Body of pancreas (tissue), 4 donors: Measurements from ENCODE around the gene EXOC1. TPM values are rescaled to one million over a fixed set of nuclear protein-coding genes. Genes with fewer than 3 reads are reported as not detected.

Source experiments
- ATAC-seq: fragments of 150-250 bp; one replicate; pipeline ENCODE4 v1.9.1; 2016
- DNase-seq, 4 donors: peaks; one replicate each; pipeline ENCODE4 v3.0.0-alpha.2; 2019
- H3K27ac ChIP-seq, 4 donors: fragments of 200-600 bp; sonication (generic); 1 replicate in 3 of 4; 2 replicates in 1 of 4; pipeline versions ENCODE4 v1.5.1 to v1.6.1; 2016 to 2019; ENCODE audit warnings: mild to moderate bottlenecking in 1 of 4, mixed read lengths in 1 of 4, moderate library complexity in 1 of 4
- H3K27me3 ChIP-seq, 2 donors: fragments of 200-600 bp; sonication (generic); one replicate each; pipeline ENCODE4 v1.6.0; 2016; ENCODE audit warnings: mild to moderate bottlenecking in 1 of 2
- H3K36me3 ChIP-seq, 2 donors: fragments of 200-600 bp; sonication (generic); replicated peaks in 1 of 2; 2 replicates each; pipeline ENCODE4 v1.5.1; 2016; ENCODE audit warnings: low read depth in 2 of 2; ENCODE audit not compliant: insufficient read depth in 1 of 2
- H3K4me1 ChIP-seq: fragments of 200-600 bp; sonication (generic); one replicate; pipeline ENCODE4 v1.6.0; 2016
- H3K4me3 ChIP-seq, 2 donors: fragments of 200-600 bp; sonication (generic); 1 replicate in 1 of 2; 2 replicates in 1 of 2; pipeline ENCODE4 v1.5.1; 2016 to 2019
- H3K9me3 ChIP-seq, 3 donors: fragments of 200-600 bp; sonication (generic); 1 replicate in 2 of 3; 2 replicates in 1 of 3; pipeline ENCODE4 v1.5.1; 2016
- CTCF ChIP-seq, 7 experiments: fragments of 450-650 bp in 4 of 7; fragments of 200-600 bp in 3 of 7; sonication (generic) in 3 of 7; IDR thresholded peaks; one replicate each; pipeline ENCODE4 v1.5.1; 2016 to 2019; ENCODE audit warnings: antibody characterized with exemption in 7 of 7
- POLR2A ChIP-seq, 3 donors: fragments of 450-650 bp; IDR thresholded peaks; one replicate each; pipeline ENCODE4 v1.6.1; 2016; ENCODE audit warnings: antibody characterized with exemption in 3 of 3, mild to moderate bottlenecking in 2 of 3
- WGBS, 2 donors: methylation state at CpG; one replicate each; pipeline ENCODE4 v1.1.5; 2017; 5-methylcytosine and 5-hydroxymethylcytosine counted together
- intact Hi-C: fragments of 100-400 bp; cut with DNase I; formaldehyde crosslinking; loops from one replicate; pipeline ENCODE4 v1.15.1; 2023
- total RNA-seq, 2 donors: library from RNA; depleted of rRNA; stranded (reverse); fragments of >200 nt; gene quantifications; one replicate each; pipeline ENCODE4 v1.1.0, GENCODE V29; 2016

EXOC1 gene
- total RNA-seq, 2 donors from 2014 or later, result 16.9 to 37.9 TPM

DNA sequence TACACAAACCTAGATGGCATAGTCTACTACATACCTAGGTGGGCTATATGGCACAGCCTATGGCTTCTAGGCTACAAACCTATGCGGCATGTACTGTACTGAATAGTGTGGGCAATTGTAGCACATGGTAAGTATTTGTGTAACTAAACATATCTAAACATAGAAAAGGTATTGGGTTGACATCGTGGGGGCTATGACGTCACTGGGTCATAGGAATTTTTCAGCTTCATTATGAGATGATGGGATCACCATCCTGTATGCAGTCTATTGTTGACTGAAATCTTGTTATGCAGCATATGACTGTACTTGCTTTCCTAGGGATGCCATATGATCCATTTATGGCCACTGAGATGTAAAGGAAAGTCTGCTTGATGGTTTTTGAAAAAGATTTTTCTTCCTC, 35.8 kb upstream of the EXOC1 start:
- no peaks in the 10 kb centered on the region for H3K27me3 ChIP-seq
- no peaks in the 10 kb centered on the region for H3K4me1 ChIP-seq
- no peak overlapping the region for H3K27ac ChIP-seq
- ATAC-seq (no peak), DNase-seq (no peak)
- 83 to 85% methylated on average over 3 of the region's 3 CpGs for WGBS, 2 donors
- H3K36me3 ChIP-seq, result no peaks in the 10 kb centered on the region
- H3K9me3 ChIP-seq, result no peaks in the 10 kb centered on the region
- TF ChIP-seq POLR2A (IDR thresholded peaks at IDR 0.05) (no peak), CTCF (IDR thresholded peaks at IDR 0.05) (no peak)
- H3K4me3 ChIP-seq, result no peak overlapping the region
- intact Hi-C loops, result no loop called here

- no peak within 1 kb of the TSS for H3K4me3 ChIP-seq
- intact Hi-C loops, result no loop called here
Measured at GRCh38 chr4:55819634-55820033, 33.8 kb upstream of the EXOC1 start, which contains the start of gene EXOC1L. TSS of gene EXOC1L (plus strand) at chr4:55819790. CDS start at chr4:55820027, 237 bp downstream.

GRCh38 chr4:55820279-55820678, 33.2 kb upstream of the EXOC1 start:
- ATAC-seq (no peak), DNase-seq (no peak)
- H3K4me1 ChIP-seq, result no peaks in the 10 kb centered on the region
- H3K9me3 ChIP-seq, result no peaks in the 10 kb centered on the region
- TF ChIP-seq CTCF (IDR thresholded peaks at IDR 0.05) (no peak), POLR2A (IDR thresholded peaks at IDR 0.05) (no peak)
- no peaks in the 10 kb centered on the region for H3K27me3 ChIP-seq
- no peaks in the 10 kb centered on the region for H3K36me3 ChIP-seq
- intact Hi-C loops, result no loop called here
- WGBS, 2 donors, result 22 to 24% methylated on average over 2 of the region's 2 CpGs
- H3K27ac ChIP-seq, result no peak overlapping the region
- H3K4me3 ChIP-seq, result no peak overlapping the region

More at GRCh38 chr4:55819634-55820033, 33.8 kb upstream of the EXOC1 start, which contains the start of gene EXOC1L:
- H3K4me1 ChIP-seq, result no peaks in the 10 kb centered on the region
- WGBS, 2 donors, result 2 to 10% methylated on average over 13 of the region's 13 CpGs
- ATAC-seq, result no peak
- TF ChIP-seq CTCF (IDR thresholded peaks at IDR 0.05) (no peak), POLR2A (IDR thresholded peaks at IDR 0.05) (no peak)
- H3K36me3 ChIP-seq, result no peaks in the 10 kb centered on the region
- H3K9me3 ChIP-seq, result no peaks in the 10 kb centered on the region
- no peak for DNase-seq
- no peak within 1 kb of the TSS for H3K27ac ChIP-seq
- H3K27me3 ChIP-seq, result no peaks in the 10 kb centered on the region

- no peak overlapping the region for H3K27ac ChIP-seq
- no peaks in the 10 kb centered on the region for H3K27me3 ChIP-seq
- intact Hi-C loops, result no loop called here
- ATAC-seq, result no peak
- H3K4me1 ChIP-seq, result no peaks in the 10 kb centered on the region
- no peak overlapping the region for H3K4me3 ChIP-seq
- no peaks in the 10 kb centered on the region for H3K9me3 ChIP-seq
- TF ChIP-seq POLR2A (IDR thresholded peaks at IDR 0.05) (no peak), CTCF (IDR thresholded peaks at IDR 0.05) (no peak)
- no peak for DNase-seq
- H3K36me3 ChIP-seq, result no peaks in the 10 kb centered on the region
- 77 to 90% methylated on average over 3 of the region's 3 CpGs for WGBS, 2 donors
Measured at GRCh38 chr4:55822329-55822728, 31.1 kb upstream of the EXOC1 start.

DNA sequence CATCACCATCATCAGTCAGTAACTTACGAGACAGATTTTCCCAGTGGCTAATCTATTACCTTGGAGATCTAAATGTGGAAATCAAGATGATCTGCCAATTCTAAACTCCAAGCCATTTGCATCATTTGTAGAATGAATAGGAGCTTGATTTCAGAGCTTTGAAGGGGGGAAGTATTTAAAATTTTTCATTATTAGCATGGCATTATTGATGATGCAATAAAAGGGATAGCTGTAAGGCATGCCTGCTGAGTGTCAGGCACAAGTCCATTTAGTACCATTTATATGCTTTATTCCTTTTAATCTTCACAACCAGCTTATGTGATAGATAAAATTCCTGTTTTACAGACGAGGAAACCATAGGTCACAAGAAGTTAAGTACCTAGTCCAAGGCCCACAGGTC, 28.6 kb upstream of the EXOC1 start:
- ATAC-seq, result no peak
- Histone ChIP-seq H3K27me3 (no peaks in the 10 kb centered on the region), H3K4me1 (no peaks in the 10 kb centered on the region), H3K4me3 (no peak overlapping the region), H3K27ac (no peak overlapping the region), H3K9me3 (no peaks in the 10 kb centered on the region), H3K36me3 (no peaks in the 10 kb centered on the region)
- TF ChIP-seq CTCF (IDR thresholded peaks at IDR 0.05), result no peak
- no peak for TF ChIP-seq POLR2A (IDR thresholded peaks at IDR 0.05)
- 37 to 42% methylated on average over 2 of the region's 2 CpGs for WGBS, 2 donors
- no peak for DNase-seq
- intact Hi-C loops, result no loop called here
